ENCODE measurements around the gene DPY19L3. TPM values are rescaled to one million over a fixed set of nuclear protein-coding genes. Genes with fewer than 3 reads are reported as not detected.
A peak's percentile ranks its signal among the peaks of the same experiment; 100 is the strongest.

The DPY19L3 gene
- total RNA-seq, 1 donor from 2014 or later = 83.1 TPM

DNA sequence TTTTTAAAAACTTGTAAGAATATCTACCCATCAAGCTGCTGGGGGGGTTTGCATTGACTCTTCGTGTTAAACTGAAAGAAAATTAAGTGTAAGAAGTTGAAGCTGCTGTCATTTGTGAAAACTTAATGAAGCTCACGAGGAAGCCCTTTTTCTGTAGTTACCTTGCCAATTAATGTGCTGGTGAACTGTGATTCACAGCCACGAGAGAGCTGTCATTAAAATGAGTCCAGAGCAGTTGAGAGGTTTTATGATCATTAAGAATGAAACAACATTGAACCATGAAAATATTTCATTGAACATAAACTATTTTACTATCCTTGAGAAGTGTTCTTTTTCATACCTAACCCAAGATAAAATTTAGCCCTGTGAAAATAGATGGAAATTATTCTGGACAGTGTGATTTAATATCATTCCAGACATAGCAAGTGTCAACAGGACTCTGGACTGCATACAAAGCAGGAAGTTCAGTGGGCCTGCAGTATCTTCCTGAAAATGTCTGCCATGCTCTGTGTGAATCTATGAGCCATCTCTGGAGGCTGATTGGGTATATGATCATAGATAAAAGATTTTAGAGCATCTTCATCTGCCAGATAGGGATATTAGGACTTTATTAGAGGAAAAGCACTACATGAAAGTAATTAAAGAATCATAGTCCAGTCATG lies 53.8 kb downstream of the DPY19L3 start:
- no peak overlapping the region for H2AFZ ChIP-seq (replicated peaks)
- no peak overlapping the region for H3K27ac ChIP-seq
- no peaks in the 10 kb centered on the region for H3K27me3 Mint-ChIP-seq (ENCODE audit: insufficient read depth, low read depth)
- no peaks in the 10 kb centered on the region for H3K4me1 ChIP-seq
- TF ChIP-seq CTCF (IDR thresholded peaks at IDR 0.05) (no peak), EZH2 (IDR thresholded peaks at IDR 0.05) (no peak), EZH2phosphoT487 (IDR thresholded peaks at IDR 0.05) (no peak)
- H3K36me3 Mint-ChIP-seq = peaks cover 9% of the 10 kb centered on the region
- no peak overlapping the region for H3K9ac ChIP-seq
- H3F3A ChIP-seq (ENCODE audit: low read depth) = no peaks in the 10 kb centered on the region
- no peak overlapping the region for H3K4me2 ChIP-seq
- no peaks in the 10 kb centered on the region for H3K9me3 Mint-ChIP-seq
- no peaks in the 10 kb centered on the region for H3K27me3 ChIP-seq
- no peak overlapping the region for H3K27ac Mint-ChIP-seq
- H3K4me1 Mint-ChIP-seq = no peaks in the 10 kb centered on the region
- no peak overlapping the region for H3K4me3 Mint-ChIP-seq
- peaks cover 12% of the 10 kb centered on the region for H3K36me3 ChIP-seq
- DNase-seq (ENCODE audit: low spot score) = no peak
- no peaks in the 10 kb centered on the region for H4K20me1 ChIP-seq (ENCODE audit: low read depth)
- no peaks in the 10 kb centered on the region for H3K9me3 ChIP-seq (ENCODE audit: low read depth)
- H3K4me3 ChIP-seq = no peak overlapping the region
- no peaks in the 10 kb centered on the region for H3K79me2 ChIP-seq (ENCODE audit: low read depth)

GRCh38 chr19:32460476-32460875 lies 54.9 kb downstream of the DPY19L3 start:
- H3K4me1 Mint-ChIP-seq = no peaks in the 10 kb centered on the region
- H3K27me3 Mint-ChIP-seq (ENCODE audit: insufficient read depth, low read depth) = no peaks in the 10 kb centered on the region
- H3K4me2 ChIP-seq = no peak overlapping the region
- no peak for DNase-seq (ENCODE audit: low spot score)
- no peak overlapping the region for H3K9ac ChIP-seq
- peaks cover 8% of the 10 kb centered on the region for H3K36me3 Mint-ChIP-seq
- H3K4me1 ChIP-seq = peaks cover 6% of the 10 kb centered on the region
- no peaks in the 10 kb centered on the region for H3K27me3 ChIP-seq
- H3K27ac Mint-ChIP-seq = no peak overlapping the region
- H2AFZ ChIP-seq (replicated peaks) = no peak overlapping the region
- no peaks in the 10 kb centered on the region for H3K79me2 ChIP-seq (ENCODE audit: low read depth)
- no peak overlapping the region for H3K27ac ChIP-seq
- peaks cover 3% of the 10 kb centered on the region for H3K36me3 ChIP-seq
- no peak overlapping the region for H3K4me3 Mint-ChIP-seq
- no peaks in the 10 kb centered on the region for H3K9me3 ChIP-seq (ENCODE audit: low read depth)
- peaks cover 9% of the 10 kb centered on the region for H3F3A ChIP-seq (ENCODE audit: low read depth)
- TF ChIP-seq CTCF (IDR thresholded peaks at IDR 0.05) = no peak
- TF ChIP-seq EZH2 (IDR thresholded peaks at IDR 0.05) = no peak
- no peak for TF ChIP-seq EZH2phosphoT487 (IDR thresholded peaks at IDR 0.05)
- no peak overlapping the region for H3K4me3 ChIP-seq
- H4K20me1 ChIP-seq (ENCODE audit: low read depth) = no peaks in the 10 kb centered on the region
- H3K9me3 Mint-ChIP-seq = no peaks in the 10 kb centered on the region

DNA sequence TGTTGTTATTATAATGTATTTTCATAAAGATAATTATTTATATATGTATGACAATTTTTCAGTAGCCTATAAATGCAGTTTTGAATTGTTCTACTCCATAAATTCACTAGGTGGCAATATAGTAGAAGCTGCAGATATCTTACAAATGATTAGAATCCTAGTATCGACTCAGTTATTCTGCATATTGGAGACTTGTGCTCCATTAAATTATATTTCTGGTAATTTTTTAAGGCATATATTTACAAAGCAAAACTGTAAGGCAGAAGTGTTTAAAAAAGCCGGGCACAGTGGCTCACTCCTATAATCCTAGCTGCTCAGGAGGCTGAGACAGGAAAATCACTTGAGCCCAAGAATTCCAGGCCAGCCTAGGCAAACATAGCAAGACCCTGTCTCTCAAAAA lies 58.7 kb downstream of the DPY19L3 start:
- Histone ChIP-seq H3K4me3 (no peak overlapping the region), H3K4me1 (peaks cover 13% of the 10 kb centered on the region), H3K27ac (no peak overlapping the region), H3K36me3 (peaks cover 3% of the 10 kb centered on the region), H3K27me3 (no peaks in the 10 kb centered on the region), H3K79me2 (ENCODE audit: low read depth) (no peaks in the 10 kb centered on the region), H4K20me1 (ENCODE audit: low read depth) (no peaks in the 10 kb centered on the region), H3K9me3 (ENCODE audit: low read depth) (no peaks in the 10 kb centered on the region), H2AFZ (replicated peaks) (no peak overlapping the region), H3K4me2 (no peak overlapping the region), H3K9ac (no peak overlapping the region), H3F3A (ENCODE audit: low read depth) (peaks cover 12% of the 10 kb centered on the region)
- no peak for DNase-seq (ENCODE audit: low spot score)
- TF ChIP-seq CTCF (IDR thresholded peaks at IDR 0.05) = peak; percentile 29
- TF ChIP-seq EZH2 (IDR thresholded peaks at IDR 0.05) = no peak
- no peaks in the 10 kb centered on the region for H3K27me3 Mint-ChIP-seq (ENCODE audit: insufficient read depth, low read depth)
- no peak overlapping the region for H3K4me3 Mint-ChIP-seq
- peaks cover 13% of the 10 kb centered on the region for H3K36me3 Mint-ChIP-seq
- H3K4me1 Mint-ChIP-seq = peaks cover 3% of the 10 kb centered on the region
- no peak overlapping the region for H3K27ac Mint-ChIP-seq
- H3K9me3 Mint-ChIP-seq = no peaks in the 10 kb centered on the region

All from neural progenitor cell (in vitro differentiated cells).